ENCODE data around the gene SAMD10.

Gene SAMD10

DNA sequence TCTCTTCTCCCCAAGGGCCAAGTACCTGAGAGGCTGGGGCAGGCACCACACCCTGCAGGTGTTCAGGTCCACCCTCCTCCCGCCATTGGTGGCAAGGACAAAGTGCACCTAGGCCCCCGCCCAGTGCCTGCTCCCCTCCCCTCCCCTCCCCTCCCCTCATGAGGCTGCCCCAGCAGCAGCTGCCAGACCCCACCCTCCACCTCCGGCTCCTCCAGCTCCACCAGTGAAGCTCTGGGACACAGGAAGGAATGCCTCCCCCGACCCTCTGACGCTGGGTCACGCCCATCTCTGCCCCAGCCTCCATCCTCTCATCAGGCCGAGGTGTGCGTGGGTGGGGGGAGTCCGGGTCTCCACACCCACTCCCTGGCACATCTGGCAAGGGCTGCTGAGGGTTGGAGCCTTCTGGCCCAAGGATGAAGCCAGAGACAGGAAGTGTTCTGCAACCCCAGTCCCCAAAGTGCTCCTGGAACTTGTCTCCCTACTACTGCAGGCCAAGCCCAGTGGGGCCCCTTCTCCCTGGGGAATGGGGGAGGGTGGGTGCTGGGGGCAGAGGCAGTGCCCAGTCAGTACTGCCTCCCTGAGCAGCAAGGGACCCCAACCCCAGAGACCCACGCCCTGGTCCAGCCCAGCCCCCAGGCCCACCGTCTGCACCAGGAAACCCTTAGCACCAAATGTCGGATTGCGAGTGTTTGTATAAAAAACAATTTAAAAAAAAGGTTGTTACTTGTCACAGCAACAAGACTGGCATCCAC, 21.6 kb downstream of the SAMD10 start:
- DNase-seq (ENCODE audit: low spot score) = peak; percentile 61

DNA sequence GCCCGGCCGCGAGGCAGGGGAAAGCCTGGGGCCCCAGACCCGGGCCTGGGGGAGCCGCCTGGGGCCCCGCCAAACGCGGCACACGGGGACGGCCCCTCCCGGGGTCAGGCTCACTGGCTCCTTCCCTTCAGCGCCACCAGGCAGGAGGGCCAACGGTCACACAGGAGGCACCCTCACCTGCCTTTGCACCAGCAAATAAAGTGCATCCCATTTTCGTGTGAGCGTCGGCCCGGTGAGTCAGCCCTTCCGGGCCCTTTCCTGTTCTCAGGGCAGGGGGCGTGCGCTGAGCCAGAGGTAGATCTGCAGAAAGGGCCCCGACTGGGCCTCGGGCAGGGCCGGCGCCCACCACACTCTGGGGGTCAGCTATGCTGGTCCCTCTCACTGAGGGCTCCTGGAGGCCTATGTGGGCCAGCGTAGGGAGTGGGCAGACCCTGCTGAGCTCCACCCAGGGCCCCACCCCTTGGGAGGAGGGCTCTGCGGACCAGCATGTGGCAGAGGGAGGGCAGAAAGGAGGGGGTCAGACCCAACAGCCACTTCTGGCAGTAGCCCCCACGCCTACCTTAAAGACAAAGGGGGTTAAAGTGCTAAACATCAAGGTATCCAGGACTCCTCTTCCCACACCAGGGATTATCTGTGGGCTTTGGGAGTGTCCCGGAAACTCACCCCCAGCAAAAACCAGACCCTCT, 22.3 kb downstream of the SAMD10 start:
- peak; percentile 89 for DNase-seq (ENCODE audit: low spot score)

DNA sequence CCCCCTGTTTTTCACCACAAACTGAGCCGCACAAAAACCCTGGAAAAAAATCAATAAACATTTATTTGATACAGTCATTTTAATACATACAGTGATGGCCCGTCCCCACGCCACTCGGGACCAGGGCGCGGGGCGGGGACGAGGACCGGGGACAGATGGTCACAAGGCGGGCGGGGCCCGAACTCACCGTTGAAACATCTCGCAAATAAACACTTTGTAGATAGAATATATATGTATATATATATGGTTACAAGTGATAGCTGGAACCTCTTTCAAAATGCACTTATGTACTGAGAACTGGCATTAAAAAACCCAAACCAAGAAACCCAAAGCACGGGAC, 22.8 kb downstream of the SAMD10 start:
- no peak for DNase-seq (ENCODE audit: low spot score)

DNA sequence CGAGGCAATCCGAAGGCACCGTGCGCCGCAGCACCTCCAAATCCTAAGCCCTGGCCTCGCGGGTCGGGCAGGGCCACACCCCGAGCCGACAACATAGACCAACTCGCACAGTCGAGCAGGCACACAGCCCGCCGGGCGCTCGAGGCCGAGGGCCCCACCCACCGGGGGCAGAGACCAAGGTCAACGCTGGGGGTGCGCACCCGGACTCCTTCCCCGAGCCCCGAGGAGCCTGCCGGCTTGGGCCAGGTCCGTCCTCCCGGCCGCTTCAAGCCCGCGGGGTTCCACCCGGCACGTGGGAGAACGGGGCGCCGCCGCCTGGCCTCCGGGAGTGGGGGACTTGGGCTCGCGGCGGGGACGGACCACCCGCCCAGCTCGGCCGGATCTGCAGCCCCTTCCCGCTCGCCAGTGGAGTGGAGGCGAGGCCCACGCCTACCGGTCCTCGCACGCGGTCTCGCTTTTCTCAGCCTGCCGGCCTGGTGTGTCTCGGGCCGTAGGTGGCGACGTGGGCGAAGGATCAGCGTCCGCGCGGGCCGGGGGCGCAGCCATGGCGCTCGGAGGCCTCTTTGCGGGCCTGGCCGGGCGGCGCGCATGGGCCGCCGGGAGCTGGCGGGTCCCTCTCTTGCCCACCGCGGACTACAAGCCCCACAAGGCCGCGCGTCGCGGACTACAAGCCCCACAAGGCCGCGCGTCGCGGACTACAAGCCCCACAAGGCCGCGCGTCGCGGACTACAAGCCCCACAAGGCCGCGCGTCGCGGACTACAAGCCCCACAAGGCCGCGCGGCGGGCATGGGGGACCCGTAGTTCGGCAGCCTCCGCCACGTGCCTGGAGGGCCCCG, 23.4 kb downstream of the SAMD10 start, which contains the start of gene UCKL1:
Gene UCKL1 (minus strand): TSS at position 590 of the 837 bp plus-strand sequence. CDS start 44 bp downstream, at position 546.
- peak; percentile 90 for DNase-seq (ENCODE audit: low spot score)

DNA sequence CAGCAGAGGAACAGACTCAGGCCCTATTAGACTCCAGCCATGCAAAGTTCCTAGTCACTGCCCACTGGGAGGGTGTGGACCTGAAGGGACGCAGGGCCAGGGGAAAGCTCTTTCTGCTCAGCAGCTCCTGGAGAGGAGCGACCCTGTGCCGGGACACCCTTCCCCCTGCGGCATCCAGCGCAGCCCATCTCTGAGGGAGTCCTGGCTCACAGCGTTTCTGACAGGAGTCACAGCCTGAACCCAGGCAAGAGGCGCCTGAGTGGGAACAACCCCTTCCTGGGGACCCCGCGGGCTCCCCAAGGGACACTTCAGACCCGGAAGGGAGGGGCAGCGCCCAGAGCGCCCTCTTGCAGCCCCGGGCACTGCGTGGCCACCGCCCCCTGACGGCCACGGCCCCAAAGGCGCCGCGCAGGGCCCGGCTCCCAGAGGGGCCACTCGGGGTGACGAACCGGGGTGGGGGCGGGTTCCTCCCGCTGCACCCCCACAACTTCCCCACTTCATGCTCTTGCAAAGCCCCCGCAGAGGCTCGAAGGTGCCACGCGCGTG, 24.1 kb downstream of the SAMD10 start:
- peak; percentile 62 for DNase-seq (ENCODE audit: low spot score)

DNA sequence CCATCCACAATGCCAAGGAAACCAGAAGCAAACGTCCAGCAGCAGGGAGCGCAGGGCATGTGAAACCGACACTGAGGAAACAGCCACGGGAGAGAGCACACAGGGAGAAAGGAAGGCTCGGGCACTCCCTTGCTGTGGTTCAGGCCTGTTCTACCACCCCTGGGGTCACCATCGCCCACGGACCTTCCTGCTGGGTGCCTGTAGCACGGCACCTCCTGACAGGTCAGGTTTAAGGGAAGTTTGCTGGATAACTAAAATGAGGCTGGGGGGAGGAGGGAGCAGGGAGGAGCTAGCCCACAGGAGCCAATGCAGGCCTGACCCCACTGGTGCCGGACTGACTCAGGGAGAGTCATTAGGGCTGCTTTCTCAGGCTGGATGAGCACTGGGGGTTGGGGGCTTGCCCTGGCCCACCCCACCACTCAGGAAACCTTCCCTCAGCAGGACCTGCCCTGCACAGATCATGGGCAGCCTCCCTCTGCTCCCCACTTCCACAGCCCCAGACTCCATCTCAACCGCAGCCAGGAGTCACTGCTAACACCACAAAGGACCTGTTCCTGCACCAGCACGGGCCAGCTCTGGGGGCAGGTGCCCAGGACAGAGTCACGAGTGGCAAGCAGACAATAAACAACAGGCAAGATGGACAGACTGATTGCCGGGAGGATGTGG, 25.5 kb downstream of the SAMD10 start:
- DNase-seq (ENCODE audit: low spot score) = no peak

DNA sequence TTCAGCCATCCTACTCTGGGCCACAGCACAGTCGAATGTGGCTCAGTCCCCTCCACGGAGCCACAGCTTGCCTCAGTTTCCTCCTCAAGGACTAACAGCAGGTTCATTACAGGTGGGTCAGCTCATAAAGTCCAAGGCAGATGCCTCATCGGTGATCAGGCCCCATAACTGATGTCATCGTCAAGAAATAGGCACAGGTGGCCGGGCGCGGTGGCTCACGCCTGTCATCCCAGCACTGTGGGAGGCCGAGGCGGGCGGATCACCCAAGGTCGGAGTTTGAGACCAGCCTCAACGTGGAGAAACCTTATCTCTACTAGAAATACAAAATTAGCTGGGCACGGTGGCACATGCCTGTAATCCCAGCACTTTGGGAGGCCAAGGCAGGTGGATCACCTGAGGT, 26.7 kb downstream of the SAMD10 start:
- DNase-seq (ENCODE audit: low spot score) = no peak

DNA sequence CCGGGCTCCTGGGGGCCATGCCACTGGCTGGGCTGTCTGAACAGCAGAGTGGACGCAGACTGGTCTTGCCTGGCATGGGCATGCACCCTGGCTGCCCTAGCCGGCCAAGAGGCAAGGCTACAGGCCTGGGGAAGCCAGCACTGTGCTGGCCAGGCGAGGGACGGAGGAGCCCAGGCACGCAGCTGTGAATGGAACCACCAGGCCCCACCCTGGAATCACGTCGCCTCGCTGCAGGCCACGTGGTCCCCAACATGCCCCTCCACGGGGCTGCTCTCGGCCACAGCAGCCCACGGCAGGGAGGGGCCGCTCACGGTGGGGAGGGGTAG, 27.3 kb downstream of the SAMD10 start:
- DNase-seq (ENCODE audit: low spot score) = no peak

DNA sequence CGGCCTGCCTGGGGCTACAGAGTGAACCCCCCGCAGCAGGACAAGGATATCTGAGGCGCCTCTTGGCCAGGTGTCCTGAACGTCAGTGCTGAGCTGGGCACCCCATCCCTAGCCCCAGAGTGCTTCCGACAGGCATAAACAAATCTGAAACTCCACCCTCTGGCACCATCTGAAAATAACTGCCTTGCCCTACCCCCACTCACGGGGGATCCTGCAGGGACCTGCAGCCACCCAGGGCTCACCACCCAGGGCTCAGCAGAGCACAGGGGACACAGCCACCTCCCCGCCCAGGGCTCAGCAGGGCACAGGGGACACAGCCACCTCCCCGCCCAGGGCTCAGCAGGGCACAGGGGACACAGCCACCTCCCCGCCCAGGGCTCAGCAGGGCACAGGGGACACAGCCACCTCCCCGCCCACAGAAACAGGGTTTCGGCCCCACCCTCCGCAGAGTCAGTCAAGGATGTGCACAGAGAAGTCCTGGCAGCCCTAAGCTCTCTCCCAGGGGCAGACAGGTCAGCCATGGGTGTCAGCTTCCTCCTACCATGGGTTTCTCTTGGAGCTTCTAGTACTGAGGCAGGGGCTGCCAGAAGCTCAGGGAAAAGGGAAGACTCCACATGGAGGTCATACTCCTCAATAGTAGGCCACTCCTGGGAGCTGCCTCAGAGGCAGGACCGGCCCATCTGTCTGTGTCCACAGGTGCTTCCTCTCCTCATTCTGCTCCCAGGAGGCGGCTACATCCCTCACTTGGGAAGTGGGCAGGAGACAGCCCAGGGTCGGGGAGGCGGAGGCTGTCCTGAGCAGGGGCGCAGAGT, 27.8 kb downstream of the SAMD10 start:
- no peak for DNase-seq (ENCODE audit: low spot score)

DNA sequence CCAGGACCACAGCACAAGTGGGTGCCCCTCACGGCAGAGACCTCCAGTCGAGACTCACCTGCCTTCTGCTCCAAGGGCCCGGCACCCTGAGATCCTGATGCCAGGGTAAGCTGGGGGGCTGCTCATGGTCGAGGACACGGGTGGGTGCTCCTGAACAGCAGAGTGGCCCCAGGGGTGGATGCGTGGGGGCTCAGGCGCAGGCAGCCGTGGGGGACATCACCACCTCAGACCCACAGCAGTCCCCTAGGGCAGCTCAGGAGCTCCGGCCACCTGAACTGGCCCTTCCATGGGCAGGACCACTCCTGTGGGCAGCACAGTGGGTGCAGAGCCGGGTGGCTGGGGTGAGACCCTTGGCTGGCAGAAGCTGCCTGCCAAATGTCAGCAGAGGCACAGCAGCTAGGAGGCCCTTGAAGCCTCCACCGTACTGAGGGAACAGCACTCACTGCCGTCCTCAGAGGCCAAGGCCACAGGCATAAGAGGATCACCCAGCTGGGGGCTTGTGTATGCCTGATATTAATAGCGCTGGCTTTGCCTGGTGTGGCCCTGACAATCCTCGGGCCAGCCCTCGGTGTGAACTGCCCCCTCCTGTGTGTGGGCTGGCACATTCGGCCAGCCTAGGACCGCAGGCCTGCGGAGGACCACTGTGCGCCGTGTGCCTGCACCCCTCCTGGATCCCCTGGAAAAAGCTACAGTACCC, 28.6 kb downstream of the SAMD10 start:
- DNase-seq (ENCODE audit: low spot score) = no peak

DNA sequence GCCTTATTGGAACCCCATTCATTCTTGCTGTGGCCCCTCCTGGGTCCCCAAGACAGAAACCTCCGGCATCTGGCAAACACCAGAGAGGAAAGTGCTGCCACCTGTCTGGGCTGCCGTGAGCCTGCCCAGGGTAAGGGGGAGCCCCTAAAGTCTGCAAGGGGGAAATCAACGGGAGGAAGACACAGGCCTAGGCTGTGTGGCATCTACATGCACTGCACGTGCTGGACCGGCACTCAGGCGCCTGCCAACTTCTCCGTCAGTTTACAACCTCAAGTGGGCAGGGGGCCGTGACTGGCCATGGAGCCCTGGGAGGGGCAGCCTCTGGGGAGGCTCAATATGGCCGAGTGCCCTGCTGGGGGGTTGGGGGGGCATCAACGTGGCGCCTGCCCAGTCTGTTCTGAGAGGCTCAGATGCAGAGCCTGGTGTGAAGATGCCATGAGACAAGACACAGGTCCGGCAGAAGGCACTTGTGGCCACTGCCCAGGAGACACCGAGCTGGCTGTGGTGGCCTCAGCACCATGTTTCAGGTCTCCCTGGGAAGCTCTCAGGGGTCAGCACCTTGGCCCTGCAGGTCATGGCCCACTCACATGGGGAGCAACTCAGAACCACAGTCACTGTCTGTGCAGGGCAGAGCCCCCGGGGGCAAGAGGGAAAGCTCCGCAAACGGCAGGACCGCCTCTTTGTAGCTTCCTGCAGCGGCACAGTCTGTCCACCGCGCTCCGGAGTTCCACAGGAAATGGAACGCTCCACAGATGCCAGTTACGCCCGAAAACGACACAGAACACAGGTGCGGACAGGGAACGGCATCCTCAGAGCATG, 31.6 kb downstream of the SAMD10 start:
- DNase-seq (ENCODE audit: low spot score) = no peak

DNA sequence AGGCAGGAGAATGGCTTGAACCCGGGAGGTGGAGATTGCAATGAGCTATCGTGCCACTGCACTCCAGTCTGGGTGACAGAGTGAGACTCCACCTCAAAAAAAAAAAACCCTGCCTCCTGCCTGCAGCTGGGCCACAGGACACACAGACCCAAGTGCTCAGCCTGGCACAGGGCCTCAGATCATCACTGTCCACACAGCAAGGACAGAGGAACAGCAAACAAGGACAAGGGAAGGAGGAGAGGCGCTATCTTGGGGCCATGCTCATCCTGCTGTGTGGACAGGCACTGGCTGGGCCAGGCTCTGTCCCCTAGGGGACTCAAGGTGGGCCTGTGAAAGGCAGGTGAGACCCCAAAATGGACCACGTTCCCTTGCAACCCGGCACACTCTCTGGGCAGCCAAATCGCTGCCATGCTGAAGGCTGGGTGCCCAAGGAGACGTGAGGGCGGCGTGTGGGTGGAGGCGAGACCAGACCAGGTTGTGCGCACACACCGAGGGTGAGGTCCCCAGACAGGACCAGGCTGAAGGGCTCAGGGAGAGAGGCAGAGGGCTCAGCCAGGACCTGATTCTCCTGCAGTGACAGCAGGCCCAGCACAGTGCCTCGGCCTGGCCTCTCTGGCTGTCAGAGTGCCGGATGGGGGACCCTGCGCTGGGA, 32.3 kb downstream of the SAMD10 start:
- no peak for DNase-seq (ENCODE audit: low spot score)

DNA sequence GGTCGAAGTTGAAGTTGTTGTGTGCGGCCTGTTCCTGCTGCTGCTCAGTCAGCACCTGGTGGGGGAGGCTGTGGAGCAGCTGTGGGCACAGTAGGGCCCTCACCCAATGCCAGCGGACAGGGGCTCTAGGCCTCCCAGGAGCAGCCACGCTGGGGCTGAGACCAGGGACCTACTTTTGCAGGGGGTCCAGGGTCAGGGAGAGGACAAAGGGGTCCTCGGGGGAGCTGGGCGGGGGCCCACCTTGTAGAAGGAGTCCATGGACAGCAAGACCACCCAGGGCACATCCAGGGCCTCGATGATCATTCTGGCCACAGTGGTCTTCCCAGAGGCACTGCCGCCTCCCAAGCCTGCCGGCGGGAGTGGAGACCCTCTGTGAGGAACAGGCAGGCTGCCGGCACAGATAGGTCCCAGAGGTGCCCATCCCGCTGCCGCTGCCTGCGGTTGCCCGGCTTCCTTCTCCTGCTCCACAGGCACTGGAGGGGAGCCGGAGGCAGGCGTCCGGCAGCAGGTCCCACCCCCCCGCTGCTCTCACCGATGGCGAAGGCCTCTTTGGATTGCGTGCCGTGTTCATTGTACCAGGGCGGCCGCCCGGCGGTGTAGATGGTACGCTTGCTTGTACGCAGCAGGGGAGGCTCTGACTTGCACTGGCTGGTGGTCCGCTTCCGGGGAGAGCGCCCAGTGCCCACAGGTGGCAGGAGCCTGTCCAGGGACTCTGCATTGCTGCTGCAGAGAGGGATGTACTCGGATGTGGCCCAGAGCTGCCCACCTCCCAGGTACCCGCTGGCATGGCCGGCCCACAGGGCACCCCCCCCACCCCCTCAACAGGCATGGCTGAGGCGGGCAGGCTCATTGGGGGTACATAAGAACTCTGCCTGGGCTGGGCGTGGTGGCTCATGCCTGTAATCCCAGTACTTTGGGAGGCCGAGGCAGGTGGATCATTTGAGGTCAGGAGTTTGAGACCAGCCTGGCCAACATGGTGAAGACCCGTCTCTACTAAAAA, 33.2 kb downstream of the SAMD10 start:
- DNase-seq (ENCODE audit: low spot score) = no peak

DNA sequence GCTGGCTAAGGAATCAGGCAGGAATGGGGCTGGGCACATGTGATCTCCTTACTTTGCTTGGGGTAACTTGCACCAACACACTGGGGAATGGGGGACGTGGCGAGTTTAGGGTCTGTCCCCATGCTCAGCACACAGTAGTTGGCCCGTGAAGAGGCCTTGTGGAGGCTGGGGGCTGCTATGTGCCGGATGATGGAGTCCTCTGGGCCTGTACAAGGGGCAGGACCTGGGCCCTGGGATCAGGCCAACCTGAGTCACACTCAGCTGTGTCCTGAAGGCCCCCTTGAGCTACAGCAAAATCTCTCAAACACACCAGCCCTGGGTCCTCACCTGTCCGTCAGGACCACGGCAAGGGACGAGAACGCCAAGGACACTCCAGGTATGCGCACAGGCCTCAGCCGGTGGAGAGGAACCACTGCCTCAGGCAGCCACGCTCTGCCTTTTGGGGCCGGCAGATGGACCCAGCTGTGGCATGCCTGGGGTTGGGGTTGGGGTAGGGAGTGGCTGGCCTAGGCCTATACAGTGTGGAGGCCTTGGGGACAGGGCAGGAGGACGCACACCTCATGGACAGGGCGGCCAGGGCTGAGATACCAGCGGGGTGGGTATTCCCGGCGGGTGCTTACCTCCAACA, 34.3 kb downstream of the SAMD10 start:
- no peak for DNase-seq (ENCODE audit: low spot score)

DNA sequence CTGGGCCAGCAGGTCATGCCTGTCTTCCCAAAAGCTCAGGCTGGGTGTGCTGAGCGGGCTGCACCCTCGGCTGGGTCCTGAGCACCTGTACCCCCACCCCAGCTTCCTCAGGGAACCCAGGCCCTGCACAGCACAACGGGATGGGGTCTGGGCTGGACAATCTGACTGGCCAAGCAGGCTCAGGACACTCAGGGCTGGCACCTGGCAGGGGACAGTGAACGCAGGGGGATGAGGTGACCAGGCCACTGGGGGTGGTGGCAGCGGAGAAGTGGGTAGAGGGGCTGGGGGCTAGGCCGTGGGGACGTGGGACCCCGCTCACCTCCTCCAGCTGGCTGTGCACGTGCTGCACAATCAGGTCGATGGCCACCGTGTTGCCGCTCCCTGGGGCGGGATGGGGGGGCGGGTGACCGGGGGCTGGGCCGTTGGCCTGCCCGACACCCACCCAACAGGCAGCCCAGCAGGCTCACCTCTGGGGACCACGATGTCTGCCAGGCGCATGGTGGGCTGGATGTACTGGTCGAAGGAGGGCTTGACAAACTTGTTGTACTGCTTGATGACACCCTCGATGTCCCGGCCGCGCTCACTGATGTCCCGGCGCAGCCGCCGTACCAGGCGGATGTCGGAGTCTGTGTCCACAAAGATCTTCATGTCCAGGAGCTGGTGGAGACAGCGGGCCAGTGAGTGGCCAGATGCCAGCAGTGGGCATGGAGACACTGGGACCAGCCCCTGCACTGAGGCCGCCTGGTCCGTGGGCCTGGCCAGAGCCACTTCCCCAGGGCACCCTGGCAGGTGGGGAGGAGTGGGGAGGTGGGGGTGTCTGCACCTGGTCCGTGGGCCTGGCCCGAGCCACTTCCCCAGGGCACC, 35.1 kb downstream of the SAMD10 start:
- DNase-seq (ENCODE audit: low spot score) = no peak

DNA sequence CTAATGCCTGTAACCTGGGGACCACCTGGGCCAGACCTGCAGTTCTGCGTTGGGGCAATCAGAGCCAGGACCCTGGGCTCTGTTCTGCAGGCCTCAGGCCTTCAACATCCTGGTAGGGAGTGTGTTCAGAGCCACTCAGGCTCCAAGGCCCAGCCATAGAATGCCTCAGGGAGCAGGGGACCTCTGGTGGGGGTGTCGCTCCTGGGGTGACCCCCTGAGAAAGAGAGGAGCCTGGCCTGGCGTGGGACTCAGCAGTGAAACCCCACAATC, 35.7 kb downstream of the SAMD10 start:
- no peak for DNase-seq (ENCODE audit: low spot score)

Data from SK-N-DZ (cell line).